GM23338 (cell line): Measurements from ENCODE around the gene EYS. TPM values are rescaled to one million over a fixed set of nuclear protein-coding genes. Genes with fewer than 3 reads are reported as not detected.

ENCODE experiments used
- ATAC-seq: fragments of 200-7000 bp; cut with Tn5 transposase; 3 replicates; pipeline ENCODE4 v1.9.1; 2020
- DNase-seq: peaks from one replicate; pipeline ENCODE4 v3.0.0-alpha.2; 2015; ENCODE audit warnings: low spot score
- H2AFZ ChIP-seq: fragments of 200-600 bp; sonication (generic); 2 replicates; pipeline ENCODE4 v1.8.0; 2016; ENCODE audit warnings: antibody characterized with exemption, mild to moderate bottlenecking, moderate library complexity
- H3F3A ChIP-seq: fragments of 200-600 bp; sonication (generic); replicated peaks from 2 replicates; pipeline ENCODE4 v1.8.0; 2017; ENCODE audit warnings: antibody characterized with exemption, mixed run types, low read depth
- H3K27ac ChIP-seq: fragments of 200-600 bp; sonication (generic); 2 replicates; pipeline ENCODE4 v1.6.1; 2016; ENCODE audit warnings: low read depth
- H3K27me3 ChIP-seq: fragments of 200-600 bp; sonication (generic); 2 replicates; pipeline ENCODE4 v1.8.0; 2016; ENCODE audit warnings: mild to moderate bottlenecking, mixed run types, moderate library complexity; ENCODE audit not compliant: insufficient read depth
- H3K36me3 ChIP-seq: fragments of 200-600 bp; sonication (generic); 2 replicates; pipeline ENCODE4 v1.8.0; 2016; ENCODE audit warnings: mild to moderate bottlenecking; ENCODE audit not compliant: insufficient read depth
- H3K4me1 ChIP-seq: fragments of 200-600 bp; sonication (generic); 2 replicates; pipeline ENCODE4 v1.8.0; 2016; ENCODE audit warnings: mild to moderate bottlenecking, moderate library complexity; ENCODE audit not compliant: insufficient read depth
- H3K4me2 ChIP-seq: fragments of 200-600 bp; sonication (generic); 2 replicates; pipeline ENCODE4 v1.7.1; 2017; ENCODE audit warnings: mixed run types
- H3K4me3 ChIP-seq: fragments of 200-600 bp; sonication (generic); 2 replicates; pipeline ENCODE4 v1.6.1; 2016; ENCODE audit warnings: mixed run types
- H3K79me2 ChIP-seq: fragments of 200-600 bp; sonication (generic); replicated peaks from 2 replicates; pipeline ENCODE4 v1.8.0; 2017; ENCODE audit warnings: mild to moderate bottlenecking; ENCODE audit not compliant: insufficient read depth
- H3K9me2 ChIP-seq: fragments of 200-600 bp; sonication (generic); 2 replicates; pipeline ENCODE4 v1.8.0; 2017; ENCODE audit not compliant: insufficient read depth
- H4K20me1 ChIP-seq: fragments of 200-600 bp; sonication (generic); replicated peaks from 2 replicates; pipeline ENCODE4 v1.8.0; 2017; ENCODE audit warnings: mild to moderate bottlenecking; ENCODE audit not compliant: insufficient read depth
- H3K27ac Mint-ChIP-seq: 2 replicates; pipeline ENCODE4 v1.8.0; 2020; ENCODE audit warnings: inconsistent platforms, mild to moderate bottlenecking, moderate library complexity, mixed read lengths
- H3K27me3 Mint-ChIP-seq: 3 replicates; pipeline ENCODE4 v1.8.0; 2022; ENCODE audit warnings: low read depth, mild to moderate bottlenecking, moderate library complexity, mixed read lengths, inconsistent platforms; ENCODE audit not compliant: insufficient read depth, poor library complexity
- H3K36me3 Mint-ChIP-seq: 3 replicates; pipeline ENCODE4 v1.8.0; 2021; ENCODE audit warnings: low read depth, mild to moderate bottlenecking, inconsistent platforms, moderate library complexity, mixed read lengths
- H3K4me1 Mint-ChIP-seq: 3 replicates; pipeline ENCODE4 v1.8.0; 2020; ENCODE audit warnings: mild to moderate bottlenecking, inconsistent platforms, mixed read lengths
- H3K4me3 Mint-ChIP-seq: 3 replicates; pipeline ENCODE4 v1.8.0; 2021; ENCODE audit warnings: moderate library complexity, mild to moderate bottlenecking, inconsistent platforms, mixed read lengths
- H3K9me3 Mint-ChIP-seq: 3 replicates; pipeline ENCODE4 v1.8.0; 2020; ENCODE audit warnings: moderate library complexity, mild to moderate bottlenecking, inconsistent platforms, mixed read lengths
- CREB1 ChIP-seq: fragments of 250-450 bp; sonication (Bioruptor Pico); IDR thresholded peaks from 2 replicates; pipeline ENCODE4 v1.5.0; 2020; ENCODE audit warnings: low read depth, mild to moderate bottlenecking, moderate library complexity
- CTCF ChIP-seq, 2 experiments: fragments of 200-600 bp in 1 of 2; sonication (generic) in 1 of 2; conservative IDR thresholded peaks; 2 replicates each; pipeline versions ENCODE4 v1.5.1 to v1.6.1; 2016 to 2017; ENCODE audit warnings: antibody characterized with exemption in 2 of 2, low read depth in 2 of 2, mild to moderate bottlenecking in 2 of 2, moderate library complexity in 1 of 2
- EZH2 ChIP-seq: fragments of 200-600 bp; sonication (generic); IDR thresholded peaks from one replicate; pipeline ENCODE4 v1.8.0; 2017; ENCODE audit warnings: antibody characterized with exemption, mild to moderate bottlenecking, low read depth; ENCODE audit not compliant: unreplicated experiment
- EZH2phosphoT487 ChIP-seq: fragments of 200-600 bp; sonication (generic); IDR thresholded peaks from one replicate; pipeline ENCODE4 v1.8.1; 2018; ENCODE audit warnings: antibody characterized with exemption; ENCODE audit not compliant: unreplicated experiment
- JUNB ChIP-seq: IDR thresholded peaks from one replicate; pipeline ENCODE4 v1.6.1; 2016; ENCODE audit warnings: antibody characterized with exemption; ENCODE audit not compliant: unreplicated experiment
- NANOG ChIP-seq: IDR thresholded peaks from 2 replicates; pipeline ENCODE4 v1.6.1; 2016; ENCODE audit warnings: antibody characterized with exemption, borderline replicate concordance
- POLR2AphosphoS5 ChIP-seq: IDR thresholded peaks from 2 replicates; pipeline ENCODE4 v1.6.1; 2016; ENCODE audit warnings: antibody characterized with exemption, low read depth
- STAT1 ChIP-seq: IDR thresholded peaks from one replicate; pipeline ENCODE4 v1.6.1; 2016; ENCODE audit warnings: antibody characterized with exemption; ENCODE audit not compliant: unreplicated experiment
- ZNF114 ChIP-seq: fragments of 250-450 bp; sonication (Bioruptor Pico); IDR thresholded peaks from 2 replicates; pipeline ENCODE4 v1.5.0; 2020; ENCODE audit warnings: mild to moderate bottlenecking, moderate library complexity
- ZNF462 ChIP-seq: fragments of 250-450 bp; sonication (Bioruptor Pico); IDR thresholded peaks from 2 replicates; pipeline ENCODE4 v1.5.0; 2020; ENCODE audit warnings: mild to moderate bottlenecking, moderate library complexity
- polyA plus RNA-seq: library from polyadenylated mRNA; unstranded; fragments of >200 nt; fragmentation: Nextera tagmentation; extraction: Ambion mirVana; gene quantifications from 2 replicates; pipeline ENCODE4 v1.2.1, GENCODE V29; 2016
- total RNA-seq: library from RNA; depleted of rRNA; stranded (reverse); fragments of >200 nt; shearing (Covaris generic); gene quantifications from 2 replicates; pipeline ENCODE4 v1.2.3, GENCODE V29; 2014

Gene EYS
- total and polyA plus RNA-seq, 2 experiments from 2014 or later, result 0.38 to 0.52 TPM

DNA sequence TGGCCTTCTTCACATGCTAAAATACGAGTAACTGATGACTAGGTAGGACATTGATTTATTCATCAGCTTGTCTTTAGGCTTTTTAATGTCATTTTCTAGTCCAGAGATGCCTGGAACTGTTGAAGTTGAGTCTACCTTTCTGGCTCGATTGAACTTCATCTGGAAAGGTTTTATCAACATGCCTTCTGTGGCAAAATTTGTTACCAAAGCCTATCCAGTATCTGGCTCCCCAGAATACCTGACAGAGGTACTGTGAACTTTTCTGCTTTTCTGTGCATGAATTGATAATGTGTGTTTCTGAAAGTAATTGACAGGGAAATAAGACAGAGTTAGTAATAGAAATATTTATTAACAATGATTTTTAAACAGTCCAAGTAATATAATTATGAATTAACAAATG lies 2000.4 kb downstream of the EYS start (continued):
- TF ChIP-seq ZNF462 (CRISPR knock-in tag) (no peak), EZH2 (no peak), JUNB (no peak), CREB1 (CRISPR knock-in tag) (no peak), ZNF114 (no peak), NANOG (no peak), POLR2AphosphoS5 (no peak), EZH2phosphoT487 (no peak), STAT1 (no peak)

GRCh38 chr6:63705707-63706106 lies 2001.3 kb downstream of the EYS start:
- Mint-ChIP-seq H3K4me3 (no peak overlapping the region), H3K36me3 (peaks cover 73% of the 10 kb centered on the region), H3K27ac (no peak overlapping the region), H3K9me3 (no peaks in the 10 kb centered on the region), H3K27me3 (peaks cover 2% of the 10 kb centered on the region), H3K4me1 (no peaks in the 10 kb centered on the region)
- TF ChIP-seq CREB1 (CRISPR knock-in tag), result no peak
- no peak for TF ChIP-seq EZH2
- no peak for TF ChIP-seq ZNF114
- TF ChIP-seq EZH2phosphoT487, result no peak
- no peak for TF ChIP-seq NANOG
- no peak for TF ChIP-seq CTCF (conservative IDR thresholded peaks at IDR 0.05; ENCODE audit: low read depth in 2 of 2)
- no peak overlapping the region for H3K4me3 ChIP-seq
- H3K4me1 ChIP-seq, result no peaks in the 10 kb centered on the region
- no peak overlapping the region for H2AFZ ChIP-seq
- H3K36me3 ChIP-seq, result peaks cover 52% of the 10 kb centered on the region
- H4K20me1 ChIP-seq, result peaks cover 9% of the 10 kb centered on the region
- H3K9me2 ChIP-seq, result no peaks in the 10 kb centered on the region
- no peaks in the 10 kb centered on the region; the same call in 1 of the 2 replicates for H3K79me2 ChIP-seq
- no peak for DNase-seq
- no peaks in the 10 kb centered on the region for H3K27me3 ChIP-seq
- H3K27ac ChIP-seq, result no peak overlapping the region
- H3F3A ChIP-seq, result no peaks in the 10 kb centered on the region
- no peak overlapping the region for H3K4me2 ChIP-seq
- ATAC-seq, result no peak
